Bone marrow (tissue), 2 donors: ENCODE measurements around the gene NGLY1.

Experiments
- DNase-seq, 2 donors: peaks; one replicate each; lab custom pipeline; 2025; lab: John Stamatoyannopoulos, UW

NGLY1 gene

DNA sequence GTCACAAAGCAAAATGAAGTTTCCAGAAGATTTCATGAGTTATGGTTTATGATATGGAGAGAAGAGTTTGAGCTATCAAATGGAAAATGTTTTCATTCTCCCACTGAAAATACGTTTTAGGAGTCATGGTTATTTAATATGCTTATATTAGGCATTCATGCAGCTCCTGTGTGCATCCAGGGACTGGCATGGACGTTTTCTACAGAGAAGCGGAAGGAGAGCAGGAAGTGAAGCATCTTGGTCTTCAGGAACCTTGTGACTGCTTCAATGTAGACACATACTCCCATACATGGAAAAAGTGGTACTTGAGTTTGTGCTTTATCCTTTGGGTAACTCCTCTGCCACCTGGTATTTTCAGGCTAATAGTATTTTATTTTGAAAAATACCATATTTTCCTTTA lies 75.2 kb downstream of the NGLY1 start:
- no peak for DNase-seq

DNA sequence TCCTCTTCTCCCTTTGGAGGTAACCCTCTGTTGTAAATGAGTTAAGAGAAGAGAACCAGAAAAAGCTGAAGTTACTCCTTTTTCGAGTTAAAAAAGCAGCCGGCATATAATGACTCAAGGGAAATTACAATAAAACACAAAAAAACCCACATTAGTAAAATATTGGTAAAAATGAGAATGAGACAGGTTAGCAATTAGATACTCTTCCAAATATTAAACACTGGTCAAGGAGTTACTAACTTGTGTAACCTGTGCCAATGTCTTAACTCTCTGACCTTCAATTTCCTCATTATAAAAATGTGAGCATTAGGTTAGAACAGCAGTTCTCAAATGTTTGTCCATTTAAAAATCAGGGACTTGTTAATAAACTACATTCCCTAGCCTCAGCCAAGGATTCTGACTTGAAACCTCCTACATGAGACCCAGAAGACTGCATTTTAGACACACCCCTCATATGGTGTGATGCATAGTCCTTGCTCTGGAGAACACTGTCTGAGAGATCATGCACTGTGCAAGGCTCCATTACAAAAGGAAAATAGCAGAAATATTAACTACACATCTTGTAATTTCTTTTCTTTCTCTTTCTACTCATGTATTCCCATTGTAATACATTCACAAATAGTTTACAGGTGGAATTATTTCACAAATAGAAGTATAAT lies 75.8 kb downstream of the NGLY1 start:
- no peak for DNase-seq

DNA sequence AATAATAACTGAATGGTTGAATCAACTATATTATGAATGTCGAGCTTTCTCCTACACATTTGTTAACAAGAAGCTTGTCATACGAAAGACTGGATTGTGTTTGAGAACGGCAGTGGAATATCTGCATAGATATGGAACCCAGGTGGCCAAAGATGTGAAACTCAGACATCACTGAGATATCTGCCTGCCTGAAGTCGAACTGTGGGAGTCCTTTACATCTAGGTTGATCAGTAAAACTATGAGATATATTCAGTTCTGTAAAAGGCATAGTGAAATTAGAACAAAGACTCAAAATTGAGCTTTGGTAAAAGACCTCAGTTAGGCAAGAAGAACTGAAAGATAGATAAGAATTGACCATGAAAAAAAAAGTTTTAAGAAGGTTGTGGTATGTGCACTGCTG lies 77.0 kb downstream of the NGLY1 start:
- no peak for DNase-seq

DNA sequence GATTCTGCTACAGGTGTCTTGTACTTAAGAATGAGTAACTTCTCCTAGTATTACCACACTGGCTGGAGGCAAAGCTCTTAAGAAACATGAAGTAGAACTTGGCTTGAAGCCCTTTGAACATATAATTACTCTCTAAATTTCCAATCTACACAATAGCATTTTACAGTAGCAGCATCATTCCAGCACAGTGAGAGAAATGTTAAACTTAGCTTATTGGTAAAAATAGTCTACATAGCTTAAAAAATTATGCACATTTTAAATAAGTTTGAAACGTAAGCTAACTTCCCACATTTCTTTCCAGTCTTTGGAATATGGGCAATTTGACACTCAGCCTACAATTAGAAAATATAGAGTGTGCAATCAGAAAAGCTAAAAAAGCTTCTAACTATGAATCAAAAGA lies 85.7 kb downstream of the NGLY1 start:
- DNase-seq = no peak

DNA sequence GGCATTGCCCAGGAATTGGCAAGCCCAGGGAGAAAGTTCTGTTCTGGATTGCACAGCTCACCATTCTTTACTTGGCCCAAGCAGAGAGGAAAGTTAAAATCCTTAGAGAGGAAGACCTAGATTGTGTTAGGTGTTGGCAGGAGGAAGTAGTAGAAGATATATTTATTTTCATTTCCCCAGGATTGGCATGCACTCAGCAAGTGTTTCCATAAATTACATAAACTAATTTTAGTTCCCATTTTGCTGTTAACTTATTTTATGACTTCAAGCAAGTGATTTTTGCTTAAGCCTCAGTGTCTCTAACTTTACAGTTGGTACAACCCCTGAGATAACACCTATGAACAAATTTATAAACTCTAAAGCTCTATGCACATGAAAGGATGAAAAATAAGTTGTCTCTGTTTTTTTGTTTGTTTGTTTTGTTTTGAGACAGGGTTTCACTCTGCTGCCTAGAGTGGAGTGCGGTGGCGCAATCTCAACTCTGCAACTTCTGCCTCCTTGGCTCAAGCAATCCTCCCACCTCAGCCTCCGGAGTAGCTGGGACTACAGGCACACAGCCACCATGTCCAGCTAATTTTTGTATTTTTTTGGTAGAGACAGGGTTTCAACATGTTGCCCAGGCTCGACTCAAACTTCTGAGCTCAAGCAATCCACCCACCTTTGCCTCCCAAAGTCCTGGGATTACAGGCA lies 87.4 kb downstream of the NGLY1 start:
- DNase-seq = no peak

DNA sequence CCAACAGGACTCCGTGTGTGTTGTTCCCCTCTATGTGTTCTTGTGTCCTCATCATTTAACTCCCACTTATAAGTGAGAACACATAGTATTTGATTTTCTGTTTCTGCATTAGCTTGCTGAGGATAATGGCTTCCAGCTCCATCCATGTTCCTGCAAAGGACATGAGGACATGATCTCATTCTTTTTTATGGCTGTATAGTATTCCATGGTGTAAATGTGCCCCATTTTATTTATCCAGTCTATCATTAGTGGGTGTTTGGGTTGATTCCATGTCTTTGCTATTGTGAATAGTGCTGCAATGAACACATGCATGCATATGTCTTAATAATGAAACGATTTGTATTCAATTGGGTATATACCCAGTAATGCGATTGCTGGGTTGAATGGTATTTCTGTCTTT lies 90.0 kb downstream of the NGLY1 start:
- DNase-seq = no peak

DNA sequence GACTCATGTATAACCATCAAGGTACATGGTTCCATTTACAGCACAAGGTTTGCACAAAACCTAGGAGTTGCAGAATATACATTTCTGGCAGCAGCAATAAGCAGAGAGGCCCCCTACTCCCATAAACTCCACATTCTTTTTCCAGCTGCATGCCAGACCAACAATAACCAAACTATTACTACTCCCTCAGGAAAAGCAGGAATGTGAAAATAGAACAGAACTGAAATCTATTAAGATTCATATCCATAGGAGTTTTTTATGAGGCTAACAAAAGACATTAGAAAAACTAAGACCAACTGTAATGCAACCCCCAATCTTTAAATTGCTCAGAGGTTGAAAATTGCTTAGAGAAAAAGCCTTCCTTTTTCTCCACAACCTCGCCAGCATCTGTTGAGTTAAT lies 90.9 kb downstream of the NGLY1 start:
- no peak for DNase-seq

DNA sequence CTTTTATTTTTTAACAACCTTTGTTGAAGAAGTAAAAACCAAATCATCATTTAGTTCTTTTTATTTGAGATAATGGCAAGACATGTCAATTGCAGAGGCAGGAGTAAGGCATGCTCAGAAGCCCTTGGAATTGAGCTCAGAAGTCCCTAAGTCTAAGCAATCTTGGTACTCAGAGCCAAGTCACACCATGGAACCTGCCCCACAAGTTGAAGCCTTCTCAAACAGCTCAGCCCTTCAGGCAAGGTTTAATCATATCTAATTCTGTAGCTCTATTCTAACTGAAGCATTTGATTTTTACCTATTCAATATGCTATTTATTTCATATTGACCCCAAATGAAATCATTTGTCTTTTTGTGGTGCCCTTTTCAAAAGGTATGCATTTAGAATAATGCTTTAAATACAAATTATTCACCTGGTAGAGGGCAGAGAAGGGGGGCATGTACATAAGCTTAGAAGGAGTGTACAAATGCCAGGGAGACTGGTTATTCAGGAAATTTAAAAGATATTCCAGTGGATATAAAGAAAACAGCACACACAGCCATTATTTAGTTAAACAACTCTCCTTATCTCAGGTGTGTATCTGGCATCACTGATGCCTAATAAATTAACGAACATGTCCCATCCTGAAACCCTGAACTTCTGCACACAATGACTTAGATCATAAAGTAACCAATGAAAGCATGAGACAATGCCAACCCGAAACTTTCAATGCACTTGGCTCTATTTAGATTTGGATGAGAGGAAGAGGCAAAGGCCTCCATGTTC lies 92.3 kb downstream of the NGLY1 start:
- DNase-seq = no peak

DNA sequence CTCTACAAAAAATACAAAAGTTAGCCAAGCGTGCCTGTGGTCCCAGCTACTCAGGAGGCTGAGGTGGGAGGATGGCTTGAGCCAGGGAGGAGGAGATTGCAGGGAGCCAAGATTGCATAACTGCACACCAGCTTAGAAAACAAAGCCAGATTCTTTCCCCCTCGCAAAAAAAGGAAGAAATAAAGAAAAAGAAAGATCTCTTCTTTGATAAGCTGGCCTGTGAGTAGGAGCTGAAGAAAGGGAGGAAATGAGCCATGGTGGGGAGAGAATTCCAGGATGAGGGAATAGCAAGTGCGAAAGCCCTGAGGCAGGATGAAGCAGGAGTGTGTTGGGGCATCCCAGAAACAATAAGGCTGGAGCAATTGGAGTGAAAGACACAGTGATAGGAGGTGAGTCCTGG lies 94.0 kb downstream of the NGLY1 start:
- no peak for DNase-seq

DNA sequence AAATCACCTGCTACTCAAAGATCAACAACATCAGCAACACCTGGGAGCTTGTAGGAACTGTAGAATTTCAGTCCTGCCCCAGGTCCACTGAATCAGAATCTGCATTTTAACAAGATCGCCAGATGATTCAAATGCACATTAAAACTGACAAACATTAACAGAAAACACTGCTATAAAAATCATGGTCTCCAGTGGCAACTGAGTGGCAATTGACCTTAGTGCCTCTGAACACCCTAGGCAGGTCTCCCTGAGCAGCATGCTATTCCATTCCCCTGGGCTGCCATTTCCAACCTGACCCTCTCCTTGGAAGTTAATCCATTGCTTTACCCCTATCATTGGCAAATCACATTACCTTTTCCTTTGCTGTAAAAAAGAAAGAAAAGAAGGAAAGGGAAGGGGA lies 95.5 kb downstream of the NGLY1 start:
- no peak for DNase-seq

DNA sequence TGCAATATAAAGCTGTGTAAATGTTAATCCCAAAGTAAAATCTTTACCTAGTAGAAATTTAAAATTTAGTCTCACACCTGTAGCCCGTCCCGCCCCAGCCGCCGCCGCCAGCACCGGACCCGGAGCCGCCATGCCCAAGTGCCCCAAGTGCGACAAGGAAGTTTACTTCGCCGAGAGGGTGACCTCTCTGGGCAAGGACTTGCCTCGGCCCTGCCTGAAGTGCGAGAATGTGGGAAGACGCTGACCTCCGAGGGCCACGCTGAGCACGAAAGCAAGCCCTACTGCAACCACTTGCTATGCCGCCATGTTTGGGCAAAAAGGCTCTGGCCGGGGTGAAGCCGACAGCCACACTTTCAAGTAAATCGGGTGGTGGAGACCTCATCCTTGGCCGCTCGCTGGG lies 96.5 kb downstream of the NGLY1 start:
- no peak for DNase-seq

DNA sequence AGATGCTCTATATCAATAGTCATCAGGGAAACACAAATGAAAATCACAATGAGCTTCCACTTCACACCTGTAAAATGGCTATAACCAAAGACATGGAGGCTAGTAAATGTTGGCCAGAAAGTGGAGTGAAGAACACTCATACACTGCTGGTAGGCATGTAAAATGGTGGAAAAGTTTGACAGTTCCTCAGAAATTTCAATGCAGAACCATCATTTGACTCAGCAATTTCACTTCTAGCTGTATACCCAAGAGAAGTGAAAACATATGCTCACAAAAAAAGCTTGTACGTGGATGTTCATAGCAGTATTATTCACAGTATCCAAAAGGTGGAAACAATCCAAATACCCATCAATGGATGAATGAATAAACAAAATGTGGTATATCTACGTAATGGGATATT lies 99.4 kb downstream of the NGLY1 start:
- DNase-seq = no peak

DNA sequence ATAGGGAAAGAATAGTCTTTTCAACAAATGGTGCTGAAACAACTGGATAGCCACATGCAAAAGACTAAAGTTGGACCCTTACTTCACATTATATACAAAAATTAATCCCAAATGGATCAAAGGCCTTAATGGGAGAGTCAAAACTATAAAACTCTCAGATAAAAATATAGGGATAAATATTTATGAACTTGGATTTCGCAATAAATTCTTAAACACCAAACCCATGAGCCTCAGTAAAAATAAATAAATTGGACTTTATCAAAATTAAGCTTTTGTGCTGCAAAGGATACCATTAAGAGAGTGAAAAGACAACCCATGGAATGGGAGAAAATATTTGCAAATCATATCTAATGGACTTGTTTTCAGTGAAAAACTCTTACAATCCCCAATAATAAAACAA lies 99.8 kb downstream of the NGLY1 start:
- DNase-seq = no peak

DNA sequence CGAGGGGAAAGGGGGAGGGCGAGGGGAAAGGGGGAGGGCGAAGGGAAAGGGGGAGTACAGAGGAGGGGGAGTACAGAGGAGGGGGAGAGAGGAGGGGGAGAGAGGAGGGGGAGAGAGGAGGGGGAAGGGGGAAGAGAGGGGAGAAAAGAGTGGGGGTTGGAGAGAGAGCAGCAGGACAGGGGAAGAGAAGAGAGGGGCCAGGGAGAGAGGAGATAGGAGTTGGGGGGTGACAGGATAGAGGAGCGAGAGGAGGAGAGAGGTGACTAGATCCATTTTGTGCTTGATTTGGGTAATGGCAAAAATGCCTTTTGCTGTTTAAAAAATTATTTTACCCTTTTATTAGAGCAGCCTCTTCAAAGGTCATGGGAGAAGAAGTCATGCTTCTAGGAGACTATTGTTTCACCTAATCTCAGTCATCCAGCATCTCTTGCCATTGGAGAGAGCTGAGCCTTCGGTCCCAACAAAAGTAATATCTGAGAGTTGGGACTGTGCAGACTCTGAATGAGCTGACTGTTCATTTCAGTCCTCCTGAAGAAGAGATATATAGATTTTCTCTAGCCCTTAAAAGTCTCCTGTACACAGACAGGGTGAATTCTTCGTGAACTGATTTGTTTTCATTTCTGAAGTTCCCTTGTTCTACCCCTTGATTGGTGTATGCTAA lies 103.5 kb downstream of the NGLY1 start:
- no peak for DNase-seq

DNA sequence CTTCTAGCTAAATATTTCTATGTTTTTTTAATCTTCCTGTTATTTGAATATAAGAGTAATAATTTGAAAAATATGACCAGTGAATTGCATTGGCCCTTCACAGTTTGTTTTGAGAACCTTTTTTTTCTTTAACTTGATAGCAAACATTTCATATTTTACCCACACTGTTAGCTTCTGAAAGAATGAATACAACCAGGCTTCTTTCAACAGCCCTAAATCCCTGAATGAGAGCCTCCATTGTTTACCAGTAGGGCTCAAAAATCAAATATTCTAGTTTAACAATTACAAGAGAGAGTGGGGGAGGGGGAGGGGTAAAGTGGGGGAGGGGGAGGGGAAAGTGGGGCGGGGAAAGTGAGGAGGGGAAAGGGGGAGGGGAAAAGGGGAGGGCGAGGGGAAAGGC lies 104.1 kb downstream of the NGLY1 start:
- DNase-seq = no peak

DNA sequence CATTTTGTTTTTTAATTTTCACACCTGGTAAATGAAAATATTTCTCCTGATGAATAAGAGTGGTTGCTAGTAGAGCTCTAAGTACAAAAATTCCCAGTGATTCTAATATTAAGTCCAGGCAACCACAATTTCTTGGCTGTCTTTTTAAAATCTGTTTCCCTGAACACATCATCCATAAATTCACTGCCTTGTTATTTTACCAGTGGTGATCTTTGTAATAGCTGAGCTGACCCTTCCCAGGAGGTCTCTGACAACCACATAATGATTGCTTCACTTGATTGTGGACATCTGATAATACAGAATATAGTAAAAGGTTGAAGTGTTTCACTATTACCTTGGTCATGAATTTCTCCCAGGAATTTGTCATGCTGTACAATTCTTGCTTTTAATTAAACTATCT lies 104.7 kb downstream of the NGLY1 start:
- no peak for DNase-seq

DNA sequence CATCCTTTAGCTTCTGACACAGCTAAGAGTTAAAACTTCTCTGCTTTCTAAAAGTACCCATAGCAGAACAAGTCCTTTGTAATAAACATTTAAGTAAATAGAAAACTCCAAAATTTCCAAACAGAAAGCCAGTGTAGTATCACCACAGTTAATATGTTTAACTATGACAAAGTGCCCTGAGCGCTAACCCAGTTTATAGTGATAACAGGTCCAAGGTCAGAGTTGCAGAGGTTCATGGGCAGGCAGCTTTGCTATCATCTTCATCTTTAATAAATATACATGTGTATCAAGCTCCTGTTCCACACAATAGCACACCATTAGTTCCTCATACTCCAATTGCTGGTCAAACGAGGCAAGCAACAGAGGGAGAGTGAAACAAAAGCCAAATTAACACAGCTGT lies 106.1 kb downstream of the NGLY1 start:
- DNase-seq = no peak

DNA sequence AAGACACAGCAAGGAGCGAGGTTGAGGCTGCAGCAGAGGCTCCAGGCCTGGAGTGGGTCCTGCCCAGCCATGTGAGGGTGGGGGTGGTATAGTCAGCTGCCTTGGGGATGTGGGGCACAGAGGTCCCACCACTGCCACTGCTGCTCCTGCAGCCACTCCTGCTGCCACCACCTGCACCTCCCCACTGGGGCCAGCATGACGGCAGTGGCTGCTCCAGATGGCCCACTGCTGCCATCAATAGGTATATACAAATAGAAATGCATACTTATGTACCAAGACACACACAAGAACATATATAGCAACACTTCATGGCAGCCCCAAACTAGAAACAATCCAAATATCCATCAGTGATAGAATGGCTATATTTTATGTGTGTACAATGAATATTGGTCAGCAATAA lies 108.6 kb downstream of the NGLY1 start:
- DNase-seq = no peak

DNA sequence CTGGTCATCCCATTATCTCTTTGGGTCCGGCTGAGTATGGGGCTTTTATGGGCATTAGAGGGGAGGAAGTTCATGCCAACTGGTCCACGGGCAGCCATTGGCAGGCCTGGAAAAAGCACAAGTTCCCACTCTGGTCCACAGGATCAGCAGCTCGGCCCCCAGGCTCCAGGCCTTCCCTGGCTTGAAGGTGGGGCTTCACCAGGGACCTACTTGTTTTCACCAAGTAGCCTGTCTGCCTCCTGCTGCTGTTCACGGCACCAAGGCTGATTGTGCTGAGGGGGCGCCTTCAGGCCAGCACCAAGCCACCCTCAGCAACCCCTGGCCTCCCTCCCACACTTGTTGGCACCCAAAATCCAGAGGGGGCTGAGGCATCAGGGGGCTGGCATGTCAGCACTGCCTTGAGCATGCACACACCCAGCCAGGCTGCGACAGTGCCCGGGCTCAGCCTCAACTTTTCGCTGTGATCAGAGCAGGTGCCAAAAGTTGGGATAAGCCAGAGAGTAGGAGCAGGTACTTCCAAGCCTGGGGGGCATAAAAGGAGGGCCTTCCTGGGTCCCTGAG lies 109.4 kb downstream of the NGLY1 start:
- DNase-seq = no peak
